GM20000 (cell line): ENCODE results near the gene KHDRBS2.

Source experiments
- DNase-seq: peaks from one replicate; pipeline ENCODE4 v3.0.0; 2012; ENCODE audit warnings: low spot score
- TF ChIP-seq, protein P1 (sequence below): IDR thresholded peaks from 2 replicates; pipeline ENCODE4 v1.5.1; 2012; ENCODE audit warnings: mild to moderate bottlenecking, control low read depth; ENCODE audit errors: extremely low read depth, missing control alignments

The KHDRBS2 gene

DNA sequence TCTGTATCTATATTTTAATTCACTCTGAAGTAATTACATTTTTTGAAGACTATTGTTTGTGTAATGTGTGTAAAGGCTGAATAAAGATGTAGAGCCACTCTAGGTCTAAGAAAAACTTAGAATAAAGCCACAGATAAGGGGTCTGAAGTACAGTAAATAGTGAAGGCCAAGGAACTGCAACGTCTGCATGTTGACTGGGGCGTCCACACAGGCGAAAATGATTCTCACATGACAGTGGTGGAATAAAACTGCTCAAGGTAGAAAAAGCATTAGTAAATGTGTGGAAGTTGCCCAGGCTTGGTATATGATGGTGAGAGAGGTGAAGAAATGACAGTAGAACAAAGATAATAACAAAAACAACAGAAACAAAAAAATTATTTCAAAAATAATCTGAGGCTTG is 196.2 kb downstream of the KHDRBS2 start:
- TF ChIP-seq, protein P1, sequence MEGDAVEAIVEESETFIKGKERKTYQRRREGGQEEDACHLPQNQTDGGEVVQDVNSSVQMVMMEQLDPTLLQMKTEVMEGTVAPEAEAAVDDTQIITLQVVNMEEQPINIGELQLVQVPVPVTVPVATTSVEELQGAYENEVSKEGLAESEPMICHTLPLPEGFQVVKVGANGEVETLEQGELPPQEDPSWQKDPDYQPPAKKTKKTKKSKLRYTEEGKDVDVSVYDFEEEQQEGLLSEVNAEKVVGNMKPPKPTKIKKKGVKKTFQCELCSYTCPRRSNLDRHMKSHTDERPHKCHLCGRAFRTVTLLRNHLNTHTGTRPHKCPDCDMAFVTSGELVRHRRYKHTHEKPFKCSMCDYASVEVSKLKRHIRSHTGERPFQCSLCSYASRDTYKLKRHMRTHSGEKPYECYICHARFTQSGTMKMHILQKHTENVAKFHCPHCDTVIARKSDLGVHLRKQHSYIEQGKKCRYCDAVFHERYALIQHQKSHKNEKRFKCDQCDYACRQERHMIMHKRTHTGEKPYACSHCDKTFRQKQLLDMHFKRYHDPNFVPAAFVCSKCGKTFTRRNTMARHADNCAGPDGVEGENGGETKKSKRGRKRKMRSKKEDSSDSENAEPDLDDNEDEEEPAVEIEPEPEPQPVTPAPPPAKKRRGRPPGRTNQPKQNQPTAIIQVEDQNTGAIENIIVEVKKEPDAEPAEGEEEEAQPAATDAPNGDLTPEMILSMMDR, result no peak
- DNase-seq, result no peak

DNA sequence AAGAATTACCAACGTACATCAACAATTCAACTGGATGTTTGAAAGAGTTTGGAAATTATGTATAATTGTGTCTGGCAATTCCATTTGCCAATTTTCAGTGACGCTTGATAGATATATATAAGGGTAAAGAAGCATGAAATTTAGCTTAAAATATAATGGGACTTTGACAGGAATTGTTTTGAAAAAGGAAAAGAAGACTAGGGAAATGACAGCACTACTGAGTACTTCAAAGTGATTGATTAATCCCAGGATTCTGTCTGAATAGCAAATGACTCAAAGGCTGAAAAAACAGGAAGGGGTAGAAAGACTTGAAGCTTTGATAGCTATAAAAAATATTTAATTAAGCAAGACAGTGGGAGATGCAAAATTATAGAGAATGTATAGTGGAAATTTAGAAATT is 200.0 kb downstream of the KHDRBS2 start:
- TF ChIP-seq, protein P1, result no peak
- no peak for DNase-seq

DNA sequence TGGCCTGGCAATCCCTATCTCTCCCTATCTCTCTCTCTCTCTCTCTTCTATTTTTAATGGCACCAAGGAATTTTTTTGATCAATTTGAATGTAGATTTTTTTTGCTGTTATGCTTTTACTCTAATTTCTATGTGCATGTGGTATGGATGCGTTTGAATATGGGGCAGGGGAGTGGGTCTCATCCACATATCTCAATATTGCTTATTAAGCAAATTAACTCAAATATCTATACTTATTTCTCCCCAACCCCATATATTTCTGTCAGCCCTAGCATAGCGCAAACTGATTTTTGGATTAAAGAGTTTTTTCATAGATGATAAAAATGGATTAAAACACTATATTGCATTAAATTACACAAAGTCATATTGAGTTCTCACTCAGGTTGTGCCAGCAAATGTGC is 210.2 kb downstream of the KHDRBS2 start:
- no peak for DNase-seq
- TF ChIP-seq, protein P1, result no peak

DNA sequence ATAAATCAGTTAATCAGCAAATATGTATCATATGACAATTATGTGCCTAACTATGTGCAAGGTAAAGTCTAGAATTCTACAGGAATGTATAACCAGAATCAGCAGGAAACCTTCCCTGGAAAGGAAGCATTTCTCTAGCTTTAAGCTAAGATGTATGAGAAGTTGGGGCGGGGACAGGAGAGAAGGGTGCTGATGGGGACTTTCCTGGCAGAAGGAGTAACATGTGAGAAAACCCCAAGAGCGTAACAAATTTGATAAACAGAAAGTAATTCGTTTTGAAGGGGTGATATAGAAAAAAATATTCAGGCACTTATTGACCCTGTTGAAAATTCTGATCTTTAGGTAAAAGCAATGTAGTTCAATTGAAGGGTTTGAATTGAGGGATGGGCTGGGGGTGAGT is 226.1 kb downstream of the KHDRBS2 start:
- DNase-seq, result no peak
- TF ChIP-seq, protein P1, result no peak

DNA sequence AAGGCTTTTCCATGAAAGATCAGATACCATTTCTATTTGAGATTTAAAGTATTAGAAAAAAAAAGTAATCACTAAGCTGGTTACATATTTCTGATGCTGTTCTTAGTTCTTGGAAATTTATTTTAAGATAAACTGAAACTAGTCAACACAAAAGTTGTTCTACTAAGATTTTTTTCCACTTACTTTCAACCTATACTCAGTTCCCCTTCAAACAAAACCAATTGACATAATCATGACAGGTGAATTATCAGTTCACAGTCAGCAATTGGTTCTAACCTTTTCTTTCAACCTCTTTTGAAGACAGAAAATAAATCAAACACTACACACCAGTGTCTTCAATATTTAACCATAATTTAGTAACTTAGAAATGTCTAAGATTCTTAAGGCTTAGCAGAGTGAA is 228.7 kb downstream of the KHDRBS2 start:
- TF ChIP-seq, protein P1, result no peak
- no peak for DNase-seq

DNA sequence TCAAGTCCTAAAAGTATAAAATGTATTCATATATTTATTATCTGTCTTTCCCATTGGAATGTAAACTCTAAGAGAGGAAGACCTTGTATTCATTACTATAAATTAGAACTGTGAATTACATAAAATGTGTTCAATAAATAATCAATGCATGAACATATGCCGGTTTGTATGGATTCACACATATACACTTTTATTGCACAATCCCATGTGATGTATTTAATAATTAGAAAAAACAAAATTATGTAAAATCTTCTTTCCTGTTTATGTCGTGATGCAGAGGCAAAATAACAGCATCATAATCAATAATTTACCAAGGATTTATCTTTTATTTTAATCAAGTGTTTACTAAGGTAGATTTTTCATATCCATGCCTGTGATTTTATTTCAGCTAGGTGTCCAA is 240.5 kb downstream of the KHDRBS2 start:
- TF ChIP-seq, protein P1, result no peak
- DNase-seq, result no peak

DNA sequence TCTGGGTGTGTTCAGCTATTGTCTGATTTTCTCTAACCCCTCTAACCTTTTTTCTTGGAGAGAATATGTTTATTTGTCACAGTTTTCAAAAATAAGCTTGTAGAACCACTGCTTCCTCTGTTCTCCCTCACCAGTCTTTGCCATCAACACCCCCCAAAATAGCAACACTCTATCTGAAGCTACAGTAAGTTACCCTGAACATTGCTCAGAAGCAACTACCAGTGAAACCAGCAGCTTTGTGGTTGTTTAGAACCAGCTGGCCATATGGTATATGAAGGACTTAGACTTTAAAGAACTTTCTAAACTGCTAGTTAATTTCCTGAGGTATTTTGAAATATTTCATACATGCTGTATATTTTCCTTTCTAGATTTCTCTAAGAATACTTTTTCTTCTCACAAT is 242.9 kb downstream of the KHDRBS2 start:
- TF ChIP-seq, protein P1, result no peak
- DNase-seq, result no peak

DNA sequence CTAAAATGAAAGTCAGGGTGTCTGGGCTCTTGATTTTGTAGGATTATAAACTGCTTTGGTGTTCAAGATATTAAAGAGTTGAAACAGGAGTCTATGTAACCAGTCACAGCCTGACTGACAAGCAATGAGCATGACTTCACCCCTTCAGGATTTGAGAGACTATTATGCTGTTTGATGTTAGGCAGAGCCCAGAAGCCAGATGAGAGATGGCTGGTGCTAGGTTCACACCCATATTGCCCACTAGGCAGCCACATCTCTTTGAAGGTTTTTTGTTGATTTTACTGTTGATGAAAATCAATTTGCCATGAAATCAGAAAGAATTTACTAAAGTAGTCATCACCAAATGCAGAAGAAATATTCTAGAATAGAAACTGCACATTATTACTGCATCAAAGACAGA is 243.6 kb downstream of the KHDRBS2 start:
- TF ChIP-seq, protein P1, result no peak
- no peak for DNase-seq
